Loucy (cell line): ENCODE data around the gene B9D1.

Experiments used
- H2AFZ ChIP-seq: fragments of 200-600 bp; sonication (generic); 2 replicates; pipeline ENCODE4 v1.6.0; 2016; ENCODE audit warnings: antibody characterized with exemption, mild to moderate bottlenecking, low read length, moderate library complexity
- H3F3A ChIP-seq: fragments of 200-600 bp; 2 replicates; pipeline ENCODE4 v1.6.0; 2016; ENCODE audit warnings: antibody characterized with exemption, low read depth, mild to moderate bottlenecking
- H3K27me3 ChIP-seq: fragments of 200-600 bp; sonication (generic); 2 replicates; pipeline ENCODE4 v1.6.1; 2014; ENCODE audit warnings: low read length, mild to moderate bottlenecking; ENCODE audit not compliant: insufficient read depth, poor library complexity, severe bottlenecking
- H3K36me3 ChIP-seq: fragments of 200-600 bp; sonication (generic); 2 replicates; pipeline ENCODE4 v1.6.1; 2016; ENCODE audit warnings: low read length; ENCODE audit not compliant: insufficient read depth
- H3K4me1 ChIP-seq: fragments of 200-600 bp; sonication (generic); 2 replicates; pipeline ENCODE4 v1.5.1; 2014; ENCODE audit warnings: low read length, mild to moderate bottlenecking; ENCODE audit not compliant: insufficient read depth, poor library complexity, severe bottlenecking
- H3K4me2 ChIP-seq: fragments of 200-600 bp; sonication (generic); 2 replicates; pipeline ENCODE4 v1.6.0; 2014; ENCODE audit warnings: antibody characterized with exemption, low read length, low read depth, mild to moderate bottlenecking; ENCODE audit not compliant: poor library complexity, severe bottlenecking
- H3K4me3 ChIP-seq: fragments of 200-600 bp; sonication (generic); 2 replicates; pipeline ENCODE4 v1.5.1; 2014; ENCODE audit warnings: low read length, mild to moderate bottlenecking, mixed read lengths; ENCODE audit not compliant: poor library complexity, severe bottlenecking
- H3K79me2 ChIP-seq: fragments of 200-600 bp; sonication (generic); 2 replicates; pipeline ENCODE4 v1.6.1; 2014; ENCODE audit warnings: low read length; ENCODE audit not compliant: insufficient read depth
- H3K9ac ChIP-seq: fragments of 200-600 bp; sonication (generic); 2 replicates; pipeline ENCODE4 v1.6.0; 2014; ENCODE audit warnings: mild to moderate bottlenecking, low read depth, low read length, moderate library complexity; ENCODE audit not compliant: poor library complexity, severe bottlenecking
- H3K9me2 ChIP-seq: fragments of 200-600 bp; sonication (generic); replicated peaks from 2 replicates; pipeline ENCODE4 v1.6.1; 2016; ENCODE audit warnings: low read depth, low read length, mixed read lengths
- H3K9me3 ChIP-seq: fragments of 200-600 bp; sonication (generic); 2 replicates; pipeline ENCODE4 v1.6.1; 2014; ENCODE audit warnings: mild to moderate bottlenecking, antibody characterized with exemption, low read length, low read depth; ENCODE audit not compliant: insufficient read depth
- H4K20me1 ChIP-seq: fragments of 200-600 bp; sonication (generic); 2 replicates; pipeline ENCODE4 v1.6.0; 2014; ENCODE audit warnings: antibody characterized with exemption, low read length, mild to moderate bottlenecking; ENCODE audit not compliant: insufficient read depth, poor library complexity, severe bottlenecking
- EZH2phosphoT487 ChIP-seq: fragments of 200-600 bp; IDR thresholded peaks from 2 replicates; pipeline ENCODE4 v1.6.1; 2018; ENCODE audit warnings: antibody characterized with exemption, mild to moderate bottlenecking, moderate library complexity, borderline replicate concordance
- TF ChIP-seq, protein P1 (sequence below): fragments of 200-600 bp; sonication (generic); conservative IDR thresholded peaks from 2 replicates; pipeline ENCODE4 v1.5.1; 2014; ENCODE audit warnings: mild to moderate bottlenecking, antibody characterized with exemption, low read length

Gene B9D1

DNA sequence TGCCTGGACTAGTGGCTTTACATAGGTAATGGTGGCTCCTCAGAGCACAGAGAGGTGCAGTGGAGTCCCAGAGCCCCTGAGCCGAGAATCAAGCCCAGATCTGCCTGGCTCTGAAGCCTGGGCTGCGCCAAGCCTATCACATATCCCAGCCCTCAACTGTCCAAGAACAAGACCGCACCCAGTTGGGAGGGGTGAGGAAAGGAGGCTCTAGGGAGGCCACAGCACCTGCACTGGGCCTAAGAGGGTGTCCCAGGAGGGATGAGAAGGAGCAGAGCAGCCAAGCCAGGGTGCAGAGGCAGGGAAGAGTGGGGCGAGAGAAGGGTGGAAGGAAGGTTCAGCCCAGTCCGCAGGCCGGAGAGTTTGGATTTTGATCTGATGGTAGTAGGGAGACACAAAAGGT lies 47.6 kb upstream of the B9D1 start:
- Histone ChIP-seq H3K4me1 (no peaks in the 10 kb centered on the region), H3K4me3 (no peak overlapping the region), H3K27me3 (no peaks in the 10 kb centered on the region), H4K20me1 (no peaks in the 10 kb centered on the region), H3K79me2 (no peaks in the 10 kb centered on the region), H3K36me3 (no peaks in the 10 kb centered on the region), H3F3A (no peaks in the 10 kb centered on the region), H3K9me3 (no peaks in the 10 kb centered on the region), H3K4me2 (no peak overlapping the region), H3K9ac (no peak overlapping the region), H3K9me2 (no peaks in the 10 kb centered on the region), H2AFZ (no peak overlapping the region)
- no peak for TF ChIP-seq EZH2phosphoT487
- TF ChIP-seq, protein P1, sequence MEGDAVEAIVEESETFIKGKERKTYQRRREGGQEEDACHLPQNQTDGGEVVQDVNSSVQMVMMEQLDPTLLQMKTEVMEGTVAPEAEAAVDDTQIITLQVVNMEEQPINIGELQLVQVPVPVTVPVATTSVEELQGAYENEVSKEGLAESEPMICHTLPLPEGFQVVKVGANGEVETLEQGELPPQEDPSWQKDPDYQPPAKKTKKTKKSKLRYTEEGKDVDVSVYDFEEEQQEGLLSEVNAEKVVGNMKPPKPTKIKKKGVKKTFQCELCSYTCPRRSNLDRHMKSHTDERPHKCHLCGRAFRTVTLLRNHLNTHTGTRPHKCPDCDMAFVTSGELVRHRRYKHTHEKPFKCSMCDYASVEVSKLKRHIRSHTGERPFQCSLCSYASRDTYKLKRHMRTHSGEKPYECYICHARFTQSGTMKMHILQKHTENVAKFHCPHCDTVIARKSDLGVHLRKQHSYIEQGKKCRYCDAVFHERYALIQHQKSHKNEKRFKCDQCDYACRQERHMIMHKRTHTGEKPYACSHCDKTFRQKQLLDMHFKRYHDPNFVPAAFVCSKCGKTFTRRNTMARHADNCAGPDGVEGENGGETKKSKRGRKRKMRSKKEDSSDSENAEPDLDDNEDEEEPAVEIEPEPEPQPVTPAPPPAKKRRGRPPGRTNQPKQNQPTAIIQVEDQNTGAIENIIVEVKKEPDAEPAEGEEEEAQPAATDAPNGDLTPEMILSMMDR: no peak

DNA sequence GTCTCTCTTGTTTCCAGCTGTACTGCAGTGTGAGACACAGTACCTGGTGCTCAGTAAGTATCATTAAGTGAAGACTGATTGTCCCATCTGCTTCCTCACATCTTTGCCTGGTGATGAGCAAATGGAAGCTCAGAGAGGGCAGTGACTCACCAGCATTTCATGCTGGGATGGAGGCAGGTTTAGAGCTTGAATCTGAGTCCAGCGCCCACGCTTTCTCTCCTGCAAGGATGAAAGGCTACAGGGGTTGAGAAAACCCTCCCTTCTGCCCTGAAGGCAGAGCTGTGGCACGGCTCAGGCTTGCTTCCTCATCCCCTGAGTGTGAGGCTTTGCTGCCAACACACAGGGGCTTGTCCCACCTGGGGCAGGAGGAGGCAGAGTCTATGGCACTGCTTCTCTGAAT lies 47.0 kb upstream of the B9D1 start:
- H3K4me2 ChIP-seq: no peak overlapping the region
- no peak overlapping the region for H3K4me3 ChIP-seq
- H3F3A ChIP-seq: no peaks in the 10 kb centered on the region
- no peak overlapping the region for H3K9ac ChIP-seq
- H3K36me3 ChIP-seq: no peaks in the 10 kb centered on the region
- H3K4me1 ChIP-seq: no peaks in the 10 kb centered on the region
- no peaks in the 10 kb centered on the region for H4K20me1 ChIP-seq
- H3K9me3 ChIP-seq: no peaks in the 10 kb centered on the region
- no peaks in the 10 kb centered on the region for H3K27me3 ChIP-seq
- TF ChIP-seq, protein P1: no peak
- no peak for TF ChIP-seq EZH2phosphoT487
- H2AFZ ChIP-seq: no peak overlapping the region
- no peaks in the 10 kb centered on the region for H3K9me2 ChIP-seq
- no peaks in the 10 kb centered on the region for H3K79me2 ChIP-seq

GRCh38 chr17:19409066-19409465 lies 46.5 kb upstream of the B9D1 start:
- no peak overlapping the region for H3K4me3 ChIP-seq
- no peaks in the 10 kb centered on the region for H3K79me2 ChIP-seq
- no peak overlapping the region for H3K4me2 ChIP-seq
- no peaks in the 10 kb centered on the region for H3K36me3 ChIP-seq
- H3K9me2 ChIP-seq: no peaks in the 10 kb centered on the region
- H3K27me3 ChIP-seq: no peaks in the 10 kb centered on the region
- H3K9ac ChIP-seq: no peak overlapping the region
- H3F3A ChIP-seq: no peaks in the 10 kb centered on the region
- no peaks in the 10 kb centered on the region for H3K4me1 ChIP-seq
- no peak for TF ChIP-seq EZH2phosphoT487
- TF ChIP-seq, protein P1: no peak
- H2AFZ ChIP-seq: no peak overlapping the region
- no peaks in the 10 kb centered on the region for H4K20me1 ChIP-seq
- no peaks in the 10 kb centered on the region for H3K9me3 ChIP-seq
